WTC11 (cell line): ENCODE data around the gene SMARCB1. TPM values are rescaled to one million over a fixed set of nuclear protein-coding genes. Genes with fewer than 3 reads are reported as not detected.

Experiments used
- ATAC-seq: fragments of 200-7000 bp; cut with Tn5 transposase; 2 replicates; pipeline ENCODE4 v1.10.0; 2021; ENCODE audit warnings: mild to moderate bottlenecking, moderate library complexity
- CTCF ChIA-PET: fragments of 300-600 bp; sonication (Branson Sonifier 250); formaldehyde crosslinking; loops from one replicate; lab custom pipeline; 2021; ENCODE audit warnings: antibody characterized with exemption; lab: Charles Lee
- POLR2A ChIA-PET: fragments of 350-600 bp; sonication (Branson Sonifier 250); formaldehyde crosslinking; loops from one replicate; lab custom pipeline; 2021; ENCODE audit warnings: antibody characterized with exemption; lab: Charles Lee
- DNase-seq: peaks from one replicate; pipeline ENCODE4 v3.0.0; 2021; ENCODE audit warnings: low spot score
- H3K27ac Mint-ChIP-seq: 2 replicates; pipeline ENCODE4 v1.8.0; 2021; ENCODE audit warnings: mixed read lengths
- H3K27me3 Mint-ChIP-seq: 2 replicates; pipeline ENCODE4 v1.8.0; 2021; ENCODE audit warnings: low read depth, mild to moderate bottlenecking, moderate library complexity, mixed read lengths
- H3K36me3 Mint-ChIP-seq: 2 replicates; pipeline ENCODE4 v1.8.0; 2021; ENCODE audit warnings: mixed read lengths
- H3K4me1 Mint-ChIP-seq: 2 replicates; pipeline ENCODE4 v1.8.0; 2022; ENCODE audit warnings: mixed read lengths
- H3K4me3 Mint-ChIP-seq: 2 replicates; pipeline ENCODE4 v1.8.0; 2021; ENCODE audit warnings: mild to moderate bottlenecking, moderate library complexity, mixed read lengths
- H3K9me3 Mint-ChIP-seq: 2 replicates; pipeline ENCODE4 v1.8.0; 2021; ENCODE audit warnings: mixed read lengths
- ELF4 ChIP-seq: sonication (generic); formaldehyde crosslinking; IDR thresholded peaks from 2 replicates; pipeline ENCODE4 v1.8.1; 2022; ENCODE audit warnings: low read depth, mild to moderate bottlenecking, moderate library complexity, missing genetic modification reagents
- EMX1 ChIP-seq: fragments of 250-450 bp; sonication (Bioruptor Pico); IDR thresholded peaks from 2 replicates; pipeline ENCODE4 v1.8.0; 2021; ENCODE audit warnings: mild to moderate bottlenecking
- GABPB1 ChIP-seq: sonication (generic); formaldehyde crosslinking; IDR thresholded peaks from 2 replicates; pipeline ENCODE4 v1.8.1; 2023; ENCODE audit warnings: mild to moderate bottlenecking, missing genetic modification reagents
- JUN ChIP-seq: sonication (generic); formaldehyde crosslinking; IDR thresholded peaks from 2 replicates; pipeline ENCODE4 v1.8.0; 2023; ENCODE audit warnings: mild to moderate bottlenecking, missing genetic modification reagents
- PRRX2 ChIP-seq: fragments of 250-450 bp; sonication (Bioruptor Pico); IDR thresholded peaks from 2 replicates; pipeline ENCODE4 v1.8.0; 2021; ENCODE audit warnings: mild to moderate bottlenecking
- SP1 ChIP-seq: sonication (generic); formaldehyde crosslinking; conservative IDR thresholded peaks from 2 replicates; pipeline ENCODE4 v1.8.1; 2022; ENCODE audit warnings: missing genetic modification reagents
- TEAD4 ChIP-seq: sonication (generic); formaldehyde crosslinking; IDR thresholded peaks from 2 replicates; pipeline ENCODE4 v1.8.0; 2022; ENCODE audit warnings: mild to moderate bottlenecking, missing genetic modification reagents
- ZBTB21 ChIP-seq: sonication (generic); formaldehyde crosslinking; IDR thresholded peaks from 2 replicates; pipeline ENCODE4 v1.8.1; 2023; ENCODE audit warnings: mild to moderate bottlenecking, missing genetic modification reagents, borderline replicate concordance
- ZNF121 ChIP-seq: sonication (generic); formaldehyde crosslinking; IDR thresholded peaks from 2 replicates; pipeline ENCODE4 v1.8.0; 2023; ENCODE audit warnings: missing genetic modification reagents
- ZNF138 ChIP-seq: sonication (generic); formaldehyde crosslinking; conservative IDR thresholded peaks from 2 replicates; pipeline ENCODE4 v1.8.1; 2022; ENCODE audit warnings: mild to moderate bottlenecking, moderate library complexity, missing genetic modification reagents
- total RNA-seq: library from RNA; stranded (reverse); gene quantifications from 3 replicates; pipeline ENCODE4 v1.2.3, GENCODE V29; 2021
- TF ChIP-seq, protein P1 (sequence below): sonication (generic); formaldehyde crosslinking; IDR thresholded peaks from 2 replicates; pipeline ENCODE4 v1.8.1; 2022; ENCODE audit warnings: low read depth, missing genetic modification reagents, borderline replicate concordance
- TF ChIP-seq, protein P2 (sequence below): sonication (generic); formaldehyde crosslinking; IDR thresholded peaks from 2 replicates; pipeline ENCODE4 v1.8.1; 2022; ENCODE audit warnings: missing genetic modification reagents, borderline replicate concordance
- TF ChIP-seq, protein P3 (sequence below): sonication (generic); formaldehyde crosslinking; IDR thresholded peaks from 2 replicates; pipeline ENCODE4 v1.8.1; 2022; ENCODE audit warnings: mild to moderate bottlenecking, missing genetic modification reagents, moderate library complexity, borderline replicate concordance

The SMARCB1 gene
- total RNA-seq, 1 experiment from 2014 or later, result 135 TPM

DNA sequence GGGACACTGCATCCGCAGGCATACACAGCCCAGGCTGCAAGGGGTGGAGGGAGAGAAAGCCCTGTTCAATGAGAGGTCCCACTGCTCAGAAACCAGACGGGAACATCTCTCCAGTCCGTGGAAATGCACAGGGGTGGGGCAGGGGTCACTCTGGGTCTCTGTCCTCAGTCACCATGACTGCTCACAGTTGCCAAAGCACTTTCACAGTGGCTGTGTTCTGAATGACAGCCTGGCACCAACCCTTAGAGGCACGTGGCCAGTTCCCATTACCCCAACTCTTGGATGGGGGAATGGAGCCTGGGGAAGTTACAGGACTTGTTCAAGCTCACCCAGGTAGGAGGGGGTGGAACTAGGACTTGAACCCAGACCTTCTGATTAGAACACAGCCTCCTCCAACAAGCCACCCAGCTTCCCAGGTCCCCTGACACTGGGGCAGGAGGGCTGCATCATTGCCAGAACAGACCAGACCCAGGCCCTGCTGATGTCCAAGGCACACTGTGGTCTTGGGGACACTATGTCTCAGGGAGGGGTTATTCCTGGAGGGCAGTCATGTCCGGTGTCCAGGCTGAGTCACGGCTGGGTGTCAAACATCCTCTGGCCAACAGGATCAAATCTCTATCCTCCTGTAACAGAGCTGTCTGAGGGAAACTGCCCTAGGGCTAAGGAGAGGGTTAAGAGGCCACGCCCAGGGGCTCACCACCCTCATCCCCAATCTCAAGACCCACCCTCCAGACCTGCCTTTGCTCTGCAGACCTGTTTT lies 44.1 kb upstream of the SMARCB1 start:
- DNase-seq, result no peak
- Mint-ChIP-seq H3K9me3 (no peaks in the 10 kb centered on the region), H3K4me1 (no peaks in the 10 kb centered on the region; the same call in 1 of the 2 replicates), H3K27ac (no peak overlapping the region), H3K36me3 (peaks cover 19% of the 10 kb centered on the region), H3K27me3 (no peaks in the 10 kb centered on the region), H3K4me3 (no peak overlapping the region)
- ChIA-PET CTCF (no interaction called here), POLR2A (no interaction called here)
- no peak for ATAC-seq
- TF ChIP-seq GABPB1, result no peak

DNA sequence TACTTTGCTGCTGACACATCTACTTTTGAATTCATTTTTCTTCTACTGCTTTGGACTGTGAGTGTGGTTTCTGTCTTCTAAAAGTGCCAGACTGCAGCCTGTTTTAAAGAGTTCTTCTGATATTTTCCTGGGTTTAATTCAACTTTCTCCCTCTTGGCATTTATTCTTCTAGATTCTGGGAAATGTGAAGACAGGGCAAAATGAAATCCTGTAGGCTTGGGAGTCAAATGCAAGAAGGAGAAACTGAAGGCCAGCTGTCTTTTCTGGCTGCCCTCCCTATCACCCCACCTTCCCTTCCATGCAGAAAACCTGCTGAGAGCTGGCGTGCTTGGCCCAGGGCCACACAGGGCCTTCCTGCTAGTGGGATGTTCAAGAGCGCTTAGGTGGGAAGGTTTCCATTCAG lies 43.5 kb upstream of the SMARCB1 start:
- H3K36me3 Mint-ChIP-seq, result peaks cover 19% of the 10 kb centered on the region
- no peak overlapping the region for H3K4me3 Mint-ChIP-seq
- no peak for TF ChIP-seq SP1 (CRISPR knock-in tag)
- TF ChIP-seq ELF4 (CRISPR knock-in tag), result no peak
- no peak overlapping the region for H3K27ac Mint-ChIP-seq
- CTCF ChIA-PET, result no interaction called here
- H3K4me1 Mint-ChIP-seq, result no peaks in the 10 kb centered on the region; the same call in 1 of the 2 replicates
- no peak for ATAC-seq
- POLR2A ChIA-PET, result no interaction called here
- H3K27me3 Mint-ChIP-seq, result no peaks in the 10 kb centered on the region
- H3K9me3 Mint-ChIP-seq, result no peaks in the 10 kb centered on the region
- DNase-seq, result no peak

DNA sequence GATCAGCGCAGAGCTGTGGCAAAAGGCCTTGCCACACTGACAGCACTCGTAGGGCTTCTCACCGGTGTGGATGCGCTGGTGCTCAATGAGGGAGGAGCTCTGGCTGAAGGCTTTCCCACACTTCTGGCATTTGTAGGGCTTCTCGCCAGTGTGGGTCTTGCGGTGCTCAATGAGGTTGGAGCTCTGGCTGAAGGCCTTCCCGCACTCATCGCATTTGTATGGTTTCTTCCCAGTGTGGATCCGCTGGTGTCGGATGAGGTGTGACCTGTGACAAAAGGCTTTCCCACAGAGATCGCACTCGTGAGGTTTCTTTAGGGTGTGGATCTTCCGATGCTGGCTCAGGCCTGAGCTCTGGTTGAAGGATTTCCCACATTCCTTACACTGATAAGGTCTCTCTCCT lies 42.8 kb upstream of the SMARCB1 start:
- ChIA-PET POLR2A (no interaction called here), CTCF (interaction anchor here (0.8 to 0.9 kb wide), 2 partner anchors 24 to 106 kb away, joined by 3 to 4 read pairs; partner anchors contain the start of gene CHCHD10)
- ATAC-seq (no peak), DNase-seq (no peak)
- H3K27ac Mint-ChIP-seq, result no peak overlapping the region
- no peak overlapping the region for H3K4me3 Mint-ChIP-seq
- no peaks in the 10 kb centered on the region for H3K9me3 Mint-ChIP-seq
- no peaks in the 10 kb centered on the region for H3K27me3 Mint-ChIP-seq
- H3K4me1 Mint-ChIP-seq, result no peaks in the 10 kb centered on the region; the same call in 1 of the 2 replicates
- TF ChIP-seq JUN (CRISPR knock-in tag), result no peak
- TF ChIP-seq, protein P1, sequence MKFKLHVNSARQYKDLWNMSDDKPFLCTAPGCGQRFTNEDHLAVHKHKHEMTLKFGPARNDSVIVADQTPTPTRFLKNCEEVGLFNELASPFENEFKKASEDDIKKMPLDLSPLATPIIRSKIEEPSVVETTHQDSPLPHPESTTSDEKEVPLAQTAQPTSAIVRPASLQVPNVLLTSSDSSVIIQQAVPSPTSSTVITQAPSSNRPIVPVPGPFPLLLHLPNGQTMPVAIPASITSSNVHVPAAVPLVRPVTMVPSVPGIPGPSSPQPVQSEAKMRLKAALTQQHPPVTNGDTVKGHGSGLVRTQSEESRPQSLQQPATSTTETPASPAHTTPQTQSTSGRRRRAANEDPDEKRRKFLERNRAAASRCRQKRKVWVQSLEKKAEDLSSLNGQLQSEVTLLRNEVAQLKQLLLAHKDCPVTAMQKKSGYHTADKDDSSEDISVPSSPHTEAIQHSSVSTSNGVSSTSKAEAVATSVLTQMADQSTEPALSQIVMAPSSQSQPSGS (CRISPR knock-in tag), result no peak
- H3K36me3 Mint-ChIP-seq, result peaks cover 19% of the 10 kb centered on the region

DNA sequence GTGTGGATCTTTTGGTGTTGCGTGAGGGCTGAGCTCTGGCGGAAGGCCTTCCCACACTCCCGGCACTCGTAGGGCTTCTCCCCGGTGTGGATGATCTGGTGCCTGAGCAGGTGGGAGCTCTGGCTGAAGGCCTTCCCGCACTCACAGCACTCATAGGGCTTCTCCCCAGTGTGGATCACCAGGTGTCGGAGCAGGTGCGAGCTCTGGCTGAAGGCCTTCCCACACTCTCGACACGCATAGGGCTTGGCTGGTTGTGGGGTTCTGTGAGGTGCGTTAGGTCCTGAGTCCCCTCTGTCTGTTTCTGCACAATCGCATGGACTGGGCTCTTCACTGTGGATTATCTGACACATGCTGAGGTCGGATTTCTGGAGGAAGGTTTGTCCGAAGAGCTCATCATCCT lies 42.3 kb upstream of the SMARCB1 start:
- no peak for TF ChIP-seq EMX1 (CRISPR knock-in tag)
- TF ChIP-seq PRRX2, result no peak
- no peak for TF ChIP-seq ZNF138
- no peak for TF ChIP-seq ZBTB21
- TF ChIP-seq, protein P2, sequence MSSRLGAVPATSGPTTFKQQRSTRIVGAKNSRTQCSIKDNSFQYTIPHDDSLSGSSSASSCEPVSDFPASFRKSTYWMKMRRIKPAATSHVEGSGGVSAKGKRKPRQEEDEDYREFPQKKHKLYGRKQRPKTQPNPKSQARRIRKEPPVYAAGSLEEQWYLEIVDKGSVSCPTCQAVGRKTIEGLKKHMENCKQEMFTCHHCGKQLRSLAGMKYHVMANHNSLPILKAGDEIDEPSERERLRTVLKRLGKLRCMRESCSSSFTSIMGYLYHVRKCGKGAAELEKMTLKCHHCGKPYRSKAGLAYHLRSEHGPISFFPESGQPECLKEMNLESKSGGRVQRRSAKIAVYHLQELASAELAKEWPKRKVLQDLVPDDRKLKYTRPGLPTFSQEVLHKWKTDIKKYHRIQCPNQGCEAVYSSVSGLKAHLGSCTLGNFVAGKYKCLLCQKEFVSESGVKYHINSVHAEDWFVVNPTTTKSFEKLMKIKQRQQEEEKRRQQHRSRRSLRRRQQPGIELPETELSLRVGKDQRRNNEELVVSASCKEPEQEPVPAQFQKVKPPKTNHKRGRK (CRISPR knock-in tag), result no peak
- no peak for TF ChIP-seq ZNF121
- TF ChIP-seq JUN (CRISPR knock-in tag), result no peak
- no peak for TF ChIP-seq TEAD4 (CRISPR knock-in tag)
- TF ChIP-seq, protein P3, sequence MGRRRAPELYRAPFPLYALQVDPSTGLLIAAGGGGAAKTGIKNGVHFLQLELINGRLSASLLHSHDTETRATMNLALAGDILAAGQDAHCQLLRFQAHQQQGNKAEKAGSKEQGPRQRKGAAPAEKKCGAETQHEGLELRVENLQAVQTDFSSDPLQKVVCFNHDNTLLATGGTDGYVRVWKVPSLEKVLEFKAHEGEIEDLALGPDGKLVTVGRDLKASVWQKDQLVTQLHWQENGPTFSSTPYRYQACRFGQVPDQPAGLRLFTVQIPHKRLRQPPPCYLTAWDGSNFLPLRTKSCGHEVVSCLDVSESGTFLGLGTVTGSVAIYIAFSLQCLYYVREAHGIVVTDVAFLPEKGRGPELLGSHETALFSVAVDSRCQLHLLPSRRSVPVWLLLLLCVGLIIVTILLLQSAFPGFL (CRISPR knock-in tag), result no peak
- TF ChIP-seq, all 79 proteins: peak for 0
- CTCF ChIA-PET, result interaction anchor here (0.8 to 1.2 kb wide), 3 partner anchors 23 to 105 kb away, joined by 3 to 4 read pairs (median 3); partner anchors contain the start of gene CHCHD10
- H3K4me3 Mint-ChIP-seq, result no peak overlapping the region
- H3K36me3 Mint-ChIP-seq, result peaks cover 19% of the 10 kb centered on the region
- H3K9me3 Mint-ChIP-seq, result no peaks in the 10 kb centered on the region
- POLR2A ChIA-PET, result no interaction called here
- ATAC-seq, result no peak
- no peak for DNase-seq
- H3K4me1 Mint-ChIP-seq, result peaks cover under 1% of the 10 kb centered on the region
- H3K27me3 Mint-ChIP-seq, result no peaks in the 10 kb centered on the region
- no peak overlapping the region for H3K27ac Mint-ChIP-seq
